ENCODE results near the gene ALDH1A2. TPM values are rescaled to one million over a fixed set of nuclear protein-coding genes. Genes with fewer than 3 reads are reported as not detected.

The ALDH1A2 gene
- total RNA-seq, 1 donor from 2014 or later: 27.3 TPM

GRCh38 chr15:57945616-57946015 lies 119.9 kb downstream of the ALDH1A2 start:
- no peak for TF ChIP-seq CTCF (IDR thresholded peaks at IDR 0.05)
- DNase-seq (no peak), ATAC-seq (no peak)
- Histone ChIP-seq H3K36me3 (no peaks in the 10 kb centered on the region), H3K27ac (no peak overlapping the region), H3K9me3 (no peaks in the 10 kb centered on the region), H3K27me3 (no peaks in the 10 kb centered on the region), H3K4me3 (no peak overlapping the region), H3K4me1 (no peaks in the 10 kb centered on the region)
- intact Hi-C loops (cut with DNase I): no loop called here

DNA sequence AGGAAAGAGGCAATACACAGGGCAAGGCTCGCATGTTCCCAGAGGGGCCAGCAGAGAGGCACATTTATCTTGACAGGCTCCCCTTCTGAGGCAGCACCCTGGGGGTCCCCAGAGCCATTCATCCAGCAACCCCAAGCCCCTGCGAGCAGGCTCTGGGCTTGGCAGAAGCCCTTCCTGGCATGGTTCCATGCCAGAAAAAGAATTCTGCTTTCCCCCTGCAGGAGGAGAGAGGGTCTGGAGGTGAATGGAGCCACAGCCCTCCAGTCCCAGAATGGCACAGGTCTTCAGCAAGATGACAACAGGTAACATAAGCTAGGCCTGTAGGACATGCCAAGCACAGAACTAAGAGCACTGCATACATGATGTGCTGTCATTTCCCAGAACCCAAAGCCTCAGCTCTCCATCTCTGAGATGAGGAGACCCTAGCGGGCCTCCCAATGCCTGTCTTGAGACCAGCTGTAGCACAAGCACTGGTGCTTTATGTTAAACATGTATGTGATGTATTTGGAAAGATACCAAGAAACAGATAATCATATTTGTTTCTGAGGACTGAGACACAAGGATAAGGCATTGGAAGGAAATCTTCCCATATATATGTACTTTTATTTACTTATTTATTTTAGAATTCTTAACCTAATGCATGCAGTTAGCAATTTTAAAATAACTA lies 121.6 kb downstream of the ALDH1A2 start:
- no peaks in the 10 kb centered on the region for H3K4me1 ChIP-seq
- no peak overlapping the region for H3K27ac ChIP-seq
- no peak for DNase-seq
- H3K27me3 ChIP-seq: no peaks in the 10 kb centered on the region
- no peak for ATAC-seq
- H3K36me3 ChIP-seq: no peaks in the 10 kb centered on the region
- H3K9me3 ChIP-seq: no peaks in the 10 kb centered on the region
- no peak overlapping the region for H3K4me3 ChIP-seq
- intact Hi-C loops (cut with DNase I): no loop called here
- TF ChIP-seq CTCF (IDR thresholded peaks at IDR 0.05): no peak

- H3K9me3 ChIP-seq: no peaks in the 10 kb centered on the region
- intact Hi-C loops (cut with DNase I): no loop called here
- H3K27me3 ChIP-seq: no peaks in the 10 kb centered on the region
- H3K36me3 ChIP-seq: no peaks in the 10 kb centered on the region
- H3K27ac ChIP-seq: no peak overlapping the region
- no peaks in the 10 kb centered on the region for H3K4me1 ChIP-seq
- no peak for DNase-seq
- no peak overlapping the region for H3K4me3 ChIP-seq
- no peak for ATAC-seq
- TF ChIP-seq CTCF (IDR thresholded peaks at IDR 0.05): no peak
These were observed 122.3 kb downstream of the ALDH1A2 start for GRCh38 chr15:57943171-57943570.

GRCh38 chr15:57941816-57942215 lies 123.7 kb downstream of the ALDH1A2 start:
- no peak overlapping the region for H3K27ac ChIP-seq
- intact Hi-C loops (cut with DNase I): no loop called here
- TF ChIP-seq CTCF (IDR thresholded peaks at IDR 0.05): no peak
- H3K27me3 ChIP-seq: no peaks in the 10 kb centered on the region
- no peak for ATAC-seq
- H3K4me3 ChIP-seq: no peak overlapping the region
- H3K9me3 ChIP-seq: no peaks in the 10 kb centered on the region
- H3K4me1 ChIP-seq: no peaks in the 10 kb centered on the region
- DNase-seq: no peak
- no peaks in the 10 kb centered on the region for H3K36me3 ChIP-seq

DNA sequence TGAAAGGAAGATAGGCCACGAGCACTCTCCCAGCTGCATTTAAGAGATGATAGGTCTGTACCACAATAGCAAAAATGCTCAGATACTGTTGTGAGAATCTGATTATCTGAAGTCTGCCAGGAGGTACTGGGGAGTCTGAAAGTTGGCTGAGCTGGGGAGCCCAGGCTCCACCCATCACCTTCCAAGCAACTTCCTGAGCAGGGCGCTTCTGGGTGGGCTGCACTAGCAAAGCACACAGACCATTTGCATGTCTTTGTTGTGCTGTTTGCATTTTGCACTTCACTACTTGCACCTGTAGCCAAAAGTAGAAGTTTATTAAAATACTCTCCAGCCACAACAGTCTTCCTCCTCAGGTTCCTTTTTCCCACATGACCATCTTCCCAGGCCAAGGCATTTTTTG lies 133.2 kb downstream of the ALDH1A2 start:
- no peaks in the 10 kb centered on the region for H3K4me1 ChIP-seq
- no peak for ATAC-seq
- no peak overlapping the region for H3K27ac ChIP-seq
- H3K36me3 ChIP-seq: no peaks in the 10 kb centered on the region
- no peak for DNase-seq
- no peaks in the 10 kb centered on the region for H3K9me3 ChIP-seq
- intact Hi-C loops (cut with DNase I): no loop called here
- no peak for TF ChIP-seq CTCF (IDR thresholded peaks at IDR 0.05)
- no peak overlapping the region for H3K4me3 ChIP-seq
- H3K27me3 ChIP-seq: no peaks in the 10 kb centered on the region

DNA sequence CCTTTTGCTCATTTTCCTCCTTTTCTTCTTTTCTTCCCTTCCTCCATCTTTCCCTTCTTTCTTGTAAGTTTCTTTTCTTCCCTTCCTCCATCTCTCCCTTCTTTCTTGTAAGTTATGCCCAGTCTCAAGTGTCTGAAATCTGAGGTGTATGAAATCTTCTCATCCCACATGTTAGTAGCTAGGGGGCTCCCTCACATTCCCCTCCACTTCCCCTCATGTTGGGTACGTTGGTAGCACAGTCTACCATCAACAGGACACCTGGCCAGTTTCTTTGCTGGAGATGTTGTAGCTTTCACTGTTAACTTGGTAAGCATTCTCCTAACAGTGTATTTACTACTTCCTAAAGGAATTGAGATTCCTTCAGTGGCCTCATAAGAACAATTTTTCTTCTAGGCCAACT lies 133.9 kb downstream of the ALDH1A2 start:
- no peaks in the 10 kb centered on the region for H3K4me1 ChIP-seq
- H3K27ac ChIP-seq: no peak overlapping the region
- H3K27me3 ChIP-seq: no peaks in the 10 kb centered on the region
- H3K36me3 ChIP-seq: no peaks in the 10 kb centered on the region
- no peaks in the 10 kb centered on the region for H3K9me3 ChIP-seq
- intact Hi-C loops (cut with DNase I): no loop called here
- ATAC-seq (no peak), DNase-seq (no peak)
- TF ChIP-seq CTCF (IDR thresholded peaks at IDR 0.05): no peak
- no peak overlapping the region for H3K4me3 ChIP-seq

All from upper lobe of right lung (tissue), 1 donor.